H1 (cell line): ENCODE data around the gene SLC25A47. TPM values are rescaled to one million over a fixed set of nuclear protein-coding genes. Genes with fewer than 3 reads are reported as not detected.

ENCODE experiments used
- SIN3A ChIP-seq, 2 experiments: IDR thresholded peaks in 1 of 2; conservative IDR thresholded peaks in 1 of 2; 2 replicates each; pipeline ENCODE4 v1.6.1; 2011 to 2012; ENCODE audit warnings: low read length in 2 of 2, improper control_type of control experiment in 1 of 2, low read depth in 1 of 2, mild to moderate bottlenecking in 1 of 2
- SRF ChIP-seq: IDR thresholded peaks from 2 replicates; pipeline ENCODE4 v1.6.1; 2011; ENCODE audit warnings: mild to moderate bottlenecking, low read depth, low read length, moderate library complexity
- TAF7 ChIP-seq: optimal IDR thresholded peaks from 2 replicates; pipeline ENCODE3; 2011; ENCODE audit warnings: low read depth, mild to moderate bottlenecking, inconsistent platforms, low read length, moderate library complexity, borderline replicate concordance
- ZNF274 ChIP-seq: IDR thresholded peaks from 2 replicates; pipeline ENCODE4 v1.7.0; 2012; ENCODE audit warnings: low read length, borderline replicate concordance; ENCODE audit errors: extremely low read depth
- polyA plus RNA-seq, 7 experiments: library from polyadenylated mRNA; depleted of rRNA in 3 of 7; stranded (reverse) in 5 of 7; unstranded in 2 of 7; fragments of >200 nt in 5 of 7; fragments of 200-250 nt in 2 of 7; gene quantifications; 1 replicate in 5 of 7; 2 replicates in 1 of 7; 4 replicates in 1 of 7; pipeline versions ENCODE4 v1.2.1 to v1.2.3, GENCODE V29; 2011 to 2013; ENCODE audit warnings: missing spikeins in 2 of 7, mixed read lengths in 2 of 7
- total RNA-seq: library from RNA; stranded (reverse); fragmentation: NEBNext Ultra II Directional; extraction: Animal tissue kit (Norgen Biotek cat#: 25700); gene quantifications from 2 replicates; pipeline ENCODE4 v1.2.1, GENCODE V29; 2021

Gene SLC25A47
- total and polyA plus RNA-seq, 2 of the 8 experiments (the other 6 are each of a cell fraction or from before 2014, with no cell fraction given), result not detected

DNA sequence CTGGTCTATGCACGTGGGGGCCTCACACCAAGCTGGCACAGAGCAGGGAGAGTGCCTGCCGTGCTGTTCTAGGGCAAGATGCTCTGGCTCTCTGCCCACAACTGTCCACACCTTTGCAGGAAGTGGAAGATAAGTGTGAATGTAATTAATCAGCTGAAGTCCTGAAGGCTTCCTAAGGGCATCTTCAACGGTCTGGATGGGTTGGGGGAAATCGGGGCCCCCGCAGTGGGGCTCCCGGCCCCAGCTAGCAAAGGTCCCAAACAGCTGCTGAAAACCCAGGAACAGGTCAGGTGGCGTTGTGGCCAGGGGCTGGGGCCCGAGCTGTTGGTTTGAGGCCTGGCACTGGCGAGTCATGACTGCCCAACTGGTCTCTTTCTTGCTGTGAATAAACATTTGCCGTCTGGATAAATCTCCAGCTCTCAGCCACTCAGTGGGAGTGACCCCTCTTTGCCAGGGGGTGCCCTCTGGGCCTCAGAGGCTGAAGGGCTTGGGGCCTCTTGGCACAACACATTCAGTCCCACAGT is 10.2 kb upstream of the SLC25A47 start (continued):
- TF ChIP-seq TAF7, result no peak
- no peak for TF ChIP-seq SRF
- no peak for TF ChIP-seq ZNF274
- no peak for TF ChIP-seq SIN3A (conservative IDR thresholded peaks at IDR 0.05 in 1 of 2, IDR thresholded peaks at IDR 0.05 in 1 of 2; ENCODE audit: low read depth in 1 of 2, low read length in 2 of 2)
